ENCODE data around the gene GFRA1.

- TF ChIP-seq POLR2A (IDR thresholded peaks at IDR 0.05), result no peak
- TF ChIP-seq, protein P1, sequence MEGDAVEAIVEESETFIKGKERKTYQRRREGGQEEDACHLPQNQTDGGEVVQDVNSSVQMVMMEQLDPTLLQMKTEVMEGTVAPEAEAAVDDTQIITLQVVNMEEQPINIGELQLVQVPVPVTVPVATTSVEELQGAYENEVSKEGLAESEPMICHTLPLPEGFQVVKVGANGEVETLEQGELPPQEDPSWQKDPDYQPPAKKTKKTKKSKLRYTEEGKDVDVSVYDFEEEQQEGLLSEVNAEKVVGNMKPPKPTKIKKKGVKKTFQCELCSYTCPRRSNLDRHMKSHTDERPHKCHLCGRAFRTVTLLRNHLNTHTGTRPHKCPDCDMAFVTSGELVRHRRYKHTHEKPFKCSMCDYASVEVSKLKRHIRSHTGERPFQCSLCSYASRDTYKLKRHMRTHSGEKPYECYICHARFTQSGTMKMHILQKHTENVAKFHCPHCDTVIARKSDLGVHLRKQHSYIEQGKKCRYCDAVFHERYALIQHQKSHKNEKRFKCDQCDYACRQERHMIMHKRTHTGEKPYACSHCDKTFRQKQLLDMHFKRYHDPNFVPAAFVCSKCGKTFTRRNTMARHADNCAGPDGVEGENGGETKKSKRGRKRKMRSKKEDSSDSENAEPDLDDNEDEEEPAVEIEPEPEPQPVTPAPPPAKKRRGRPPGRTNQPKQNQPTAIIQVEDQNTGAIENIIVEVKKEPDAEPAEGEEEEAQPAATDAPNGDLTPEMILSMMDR (IDR thresholded peaks at IDR 0.05), result no peak
These were observed 245.7 kb downstream of the GFRA1 start for GRCh38 chr10:116027355-116027754.

Data from lower leg skin (tissue), 3 donors.